GM19035 (cell line): Measurements from ENCODE around the gene PTPRD.
"Not testable (repeated sequence)": the region's sequence is repeated elsewhere in the genome, so short reads cannot be mapped to it uniquely, and the experiment has no call there.

Source experiments
- ATAC-seq: cut with Tn5 transposase; IDR thresholded peaks from one replicate; pipeline ENCODE4 v1.9.1; 2021; ENCODE audit not compliant: unreplicated experiment

PTPRD gene

DNA sequence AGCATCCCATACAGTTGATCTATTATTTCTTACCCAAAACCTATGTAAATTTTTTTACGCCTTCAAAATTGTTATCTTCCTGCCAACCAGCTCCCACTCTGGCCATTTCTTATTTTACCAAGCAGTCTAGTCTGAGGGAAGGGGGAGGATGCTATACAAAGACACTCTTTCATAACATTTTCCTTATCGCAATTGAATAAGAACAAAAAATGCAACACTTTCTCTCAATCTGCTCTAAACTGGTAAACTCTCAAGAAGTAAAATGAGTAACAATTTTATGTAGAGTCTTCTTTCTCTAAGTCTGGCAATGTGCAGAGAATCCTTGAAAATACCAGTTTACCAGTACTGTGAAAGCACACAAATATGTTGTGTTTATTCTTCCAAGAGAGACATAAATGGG is 1216.3 kb downstream of the PTPRD start:
- no peak for ATAC-seq

DNA sequence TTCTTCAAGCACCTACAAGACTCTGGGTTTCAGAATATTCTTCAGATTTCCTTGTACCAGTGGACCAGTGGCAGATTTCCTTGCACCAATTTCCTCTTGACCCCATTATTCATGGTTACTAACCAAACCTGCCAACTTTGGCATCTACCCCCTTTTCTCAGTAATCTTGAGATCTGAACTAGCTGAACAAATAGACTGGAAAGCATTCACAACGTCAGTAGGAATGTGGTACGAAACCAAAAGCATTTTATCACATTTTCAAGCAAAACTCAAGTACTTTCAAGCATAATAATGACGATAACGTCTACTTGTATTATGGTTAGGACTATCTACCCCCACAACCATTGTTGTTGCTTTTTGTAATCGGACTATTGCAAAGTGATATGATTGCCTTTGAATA is 1217.3 kb downstream of the PTPRD start:
- ATAC-seq: no peak

DNA sequence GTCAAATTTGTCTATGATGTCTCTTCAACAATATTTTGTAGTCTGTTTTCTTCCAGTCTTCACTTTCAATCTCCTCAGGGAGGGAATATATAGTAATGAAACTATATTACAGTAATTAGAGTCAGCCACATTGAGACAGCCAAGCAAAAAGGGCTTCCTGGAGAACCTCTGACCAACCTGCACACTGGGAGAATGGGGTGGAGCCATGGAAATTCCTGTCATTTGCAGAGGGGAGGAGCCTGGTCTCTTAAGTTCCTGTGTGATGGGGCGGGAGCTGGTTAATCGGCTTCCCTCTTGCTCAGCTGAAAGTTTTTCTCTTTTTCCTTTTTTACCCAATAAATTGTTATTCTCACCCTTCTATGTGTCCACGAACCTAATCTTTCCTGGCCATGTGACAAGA is 1220.0 kb downstream of the PTPRD start:
- no peak for ATAC-seq

DNA sequence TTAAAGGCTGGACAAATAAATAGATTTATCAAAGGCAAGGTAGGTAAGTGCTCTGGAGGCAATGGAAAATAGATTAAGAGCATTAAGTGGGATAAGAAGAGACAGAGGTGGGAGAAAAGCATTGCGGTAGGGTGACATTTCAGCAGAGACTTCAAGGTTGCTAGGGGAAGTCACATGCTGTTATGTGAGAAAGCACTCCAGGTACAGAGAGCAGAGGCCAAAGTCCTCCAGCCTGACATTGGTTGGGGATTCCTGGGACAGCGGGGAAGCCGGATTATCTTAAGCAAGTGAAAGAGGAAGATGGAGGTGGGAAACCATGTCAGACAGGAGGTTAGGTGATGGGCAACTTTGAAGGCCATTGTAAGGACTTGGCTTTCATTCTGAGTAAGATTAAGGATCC is 1222.9 kb downstream of the PTPRD start:
- ATAC-seq: no peak

GRCh38 chr9:9387511-9388115 is 1225.2 kb downstream of the PTPRD start:
- no peak for ATAC-seq

DNA sequence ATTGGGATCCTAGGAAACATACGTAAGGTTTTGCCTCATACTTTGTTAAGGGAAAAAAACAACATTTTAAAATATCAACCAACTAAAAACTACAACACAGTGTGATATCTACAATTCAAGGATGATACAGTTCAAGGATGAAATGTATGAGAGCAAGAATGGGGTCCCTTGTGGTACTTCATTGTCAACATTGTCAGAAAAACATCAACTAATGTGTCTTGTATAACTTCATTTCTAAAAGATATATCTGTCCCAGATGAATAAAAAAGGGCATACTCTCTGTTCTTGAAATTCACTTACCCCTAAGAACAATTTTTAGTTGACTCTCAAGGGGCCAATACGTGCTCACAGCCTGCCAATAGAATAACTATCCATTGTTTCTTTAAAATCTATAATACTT is 1250.5 kb downstream of the PTPRD start:
- no peak for ATAC-seq

GRCh38 chr9:9352877-9353481 is 1259.8 kb downstream of the PTPRD start:
- no peak for ATAC-seq

GRCh38 chr9:9341203-9341602 is 1271.6 kb downstream of the PTPRD start:
- ATAC-seq: no peak

DNA sequence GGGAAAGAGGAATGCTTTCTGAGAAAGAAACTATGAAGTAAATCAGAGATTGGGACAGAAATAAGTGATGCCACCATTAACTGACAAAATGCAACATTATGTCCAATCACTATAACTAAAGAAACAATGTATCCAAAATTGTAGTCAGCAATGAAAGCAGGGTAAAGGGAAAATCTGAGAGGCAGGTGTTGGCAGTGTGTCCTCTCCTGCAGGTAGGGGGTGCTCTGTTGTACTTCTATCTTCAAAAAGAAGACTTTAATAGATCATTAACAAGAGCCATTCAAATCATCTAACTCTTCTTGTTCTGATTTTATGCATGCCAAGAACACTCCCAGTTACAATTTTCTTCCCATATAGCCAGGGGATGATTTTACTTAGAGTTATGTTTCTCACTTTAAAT is 1275.7 kb downstream of the PTPRD start:
- no peak for ATAC-seq

DNA sequence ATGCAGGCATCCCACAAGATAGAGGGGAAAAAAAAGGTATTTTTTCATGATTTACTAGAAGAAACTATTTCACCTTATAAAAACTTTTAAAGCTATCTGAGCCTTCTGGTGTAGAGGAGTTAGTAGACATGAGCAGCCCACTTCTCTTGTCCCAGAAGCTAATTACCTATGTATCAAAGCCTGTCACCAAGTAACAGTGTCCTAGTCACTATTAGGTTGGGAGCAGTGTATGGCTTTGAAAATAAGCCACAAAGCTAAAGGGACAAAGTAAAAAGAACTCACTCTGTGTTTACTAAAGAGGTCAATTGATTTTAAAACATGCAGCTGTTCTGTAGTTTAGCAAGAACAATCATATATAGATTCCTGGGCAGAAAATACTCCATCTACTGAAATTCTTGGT is 1286.1 kb downstream of the PTPRD start:
- ATAC-seq: no peak

DNA sequence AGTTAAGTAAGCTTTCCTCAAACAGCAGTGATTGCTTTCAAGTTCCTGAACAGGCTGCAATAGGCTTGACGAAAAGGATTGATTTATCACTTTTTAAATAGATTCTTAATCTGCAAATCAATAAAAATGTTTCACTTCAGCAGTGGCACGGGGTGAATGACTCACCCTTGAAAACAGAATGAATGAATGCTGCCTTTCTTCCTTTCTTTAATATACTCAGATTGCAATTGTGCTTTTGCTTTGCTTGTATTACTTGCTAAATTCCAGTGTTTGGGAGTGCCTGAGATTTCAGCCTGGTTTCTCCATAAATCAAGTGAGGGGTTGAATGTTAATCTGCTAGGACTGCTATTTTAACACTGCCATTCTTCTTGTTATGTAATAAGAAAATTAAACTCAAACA is 1293.8 kb downstream of the PTPRD start:
- no peak for ATAC-seq

GRCh38 chr9:9310743-9311142 is 1302.1 kb downstream of the PTPRD start:
- not testable (repeated sequence) for ATAC-seq

- no peak for ATAC-seq
These were observed 1307.2 kb downstream of the PTPRD start for GRCh38 chr9:9305600-9305999.

DNA sequence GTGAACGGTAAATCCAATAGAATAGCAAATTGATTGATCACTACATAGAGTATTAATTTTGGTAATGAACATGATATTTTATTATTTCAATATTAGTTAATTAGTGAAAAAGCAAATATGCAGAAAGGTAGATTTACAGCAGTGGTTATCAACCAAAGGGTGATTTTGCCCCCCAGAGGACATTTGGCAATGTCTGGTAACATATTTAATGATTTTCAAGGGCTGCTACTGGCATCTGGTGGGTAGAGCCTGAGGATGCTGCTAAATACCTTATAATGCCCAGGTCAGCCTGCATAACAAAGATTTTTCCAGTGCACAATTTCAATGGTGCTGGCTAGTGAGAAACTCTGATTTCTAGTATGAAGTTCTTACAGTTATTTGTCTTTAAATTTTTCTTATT is 1313.7 kb downstream of the PTPRD start:
- ATAC-seq: no peak

GRCh38 chr9:9286001-9286400 is 1326.8 kb downstream of the PTPRD start:
- ATAC-seq: no peak

- ATAC-seq: no peak
These were observed 1328.6 kb downstream of the PTPRD start for GRCh38 chr9:9284201-9284600.

GRCh38 chr9:9283159-9283986 is 1329.4 kb downstream of the PTPRD start:
- no peak for ATAC-seq

DNA sequence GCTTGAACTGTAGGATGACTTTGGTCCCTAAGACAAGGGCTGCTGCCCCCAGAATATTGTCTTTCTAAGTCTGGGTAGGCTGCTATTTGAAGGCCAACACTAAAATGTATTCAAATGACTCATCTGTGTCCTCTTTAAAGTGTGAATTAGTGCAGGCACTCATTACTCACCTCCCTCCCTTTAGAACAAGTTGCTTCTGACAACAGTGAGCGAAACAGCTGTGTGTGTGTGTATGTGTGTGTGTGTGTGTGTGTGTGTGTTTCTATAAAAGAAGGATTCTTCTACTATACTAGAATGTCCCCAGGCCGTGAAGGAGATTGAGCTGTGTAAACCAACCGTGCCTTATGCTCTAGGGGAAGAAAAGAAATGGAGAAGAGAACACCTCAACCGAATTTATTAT is 1337.2 kb downstream of the PTPRD start:
- ATAC-seq: no peak

- no peak for ATAC-seq
These were observed 1354.8 kb downstream of the PTPRD start for GRCh38 chr9:9257999-9258498.

DNA sequence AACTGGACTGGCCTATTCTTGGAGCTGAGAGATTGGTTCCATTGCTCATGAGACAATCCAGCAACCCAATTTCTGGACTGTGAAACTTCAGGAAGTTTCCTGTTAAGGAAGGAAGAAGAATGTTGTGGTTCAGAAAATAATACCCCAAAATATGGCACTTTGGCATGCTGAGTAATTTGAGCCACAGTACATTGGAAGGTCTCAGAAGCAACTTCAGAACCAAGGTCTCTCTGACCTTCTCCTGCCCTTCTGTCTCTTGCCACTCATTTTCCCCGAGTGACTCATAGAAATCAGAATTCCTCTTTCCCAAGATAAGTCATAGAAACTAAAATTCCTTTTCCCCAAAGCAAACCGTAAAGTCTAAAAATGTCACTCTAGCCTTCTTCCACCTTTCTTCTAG is 1366.1 kb downstream of the PTPRD start:
- ATAC-seq: no peak

- no peak for ATAC-seq
These were observed 1380.9 kb downstream of the PTPRD start for GRCh38 chr9:9231946-9232345.

- ATAC-seq: no peak
These were observed 1383.5 kb downstream of the PTPRD start for GRCh38 chr9:9229269-9229668.
